ENCODE results near the gene RERE. TPM values are rescaled to one million over a fixed set of nuclear protein-coding genes. Genes with fewer than 3 reads are reported as not detected.
A peak's percentile ranks its signal among the peaks of the same experiment; 100 is the strongest.

Gene RERE
- total RNA-seq, 1 donor, result 55.0 TPM

- Histone ChIP-seq H2AFZ (ENCODE audit: low read length) (no peak overlapping the region), H3K9me3 (ENCODE audit: low read depth, low read length) (no peaks in the 10 kb centered on the region), H4K20me1 (ENCODE audit: insufficient read depth, low read length) (peaks cover 22% of the 10 kb centered on the region), H3K27me3 (ENCODE audit: insufficient read depth, low read length) (no peaks in the 10 kb centered on the region), H3K4me2 (ENCODE audit: insufficient read depth, low read length) (peak overlapping the region; percentile 58), H3K4me1 (ENCODE audit: insufficient read depth, low read length) (peaks cover 51% of the 10 kb centered on the region), H3K36me3 (ENCODE audit: insufficient read depth, low read length) (peaks cover 9% of the 10 kb centered on the region), H3K79me2 (ENCODE audit: insufficient read depth, low read length) (peaks cover 84% of the 10 kb centered on the region), H3K4me3 (ENCODE audit: insufficient read depth, low read length) (no peak overlapping the region), H3K27ac (ENCODE audit: low read depth, low read length) (peak overlapping the region; percentile 89)
- TF ChIP-seq, protein P1, sequence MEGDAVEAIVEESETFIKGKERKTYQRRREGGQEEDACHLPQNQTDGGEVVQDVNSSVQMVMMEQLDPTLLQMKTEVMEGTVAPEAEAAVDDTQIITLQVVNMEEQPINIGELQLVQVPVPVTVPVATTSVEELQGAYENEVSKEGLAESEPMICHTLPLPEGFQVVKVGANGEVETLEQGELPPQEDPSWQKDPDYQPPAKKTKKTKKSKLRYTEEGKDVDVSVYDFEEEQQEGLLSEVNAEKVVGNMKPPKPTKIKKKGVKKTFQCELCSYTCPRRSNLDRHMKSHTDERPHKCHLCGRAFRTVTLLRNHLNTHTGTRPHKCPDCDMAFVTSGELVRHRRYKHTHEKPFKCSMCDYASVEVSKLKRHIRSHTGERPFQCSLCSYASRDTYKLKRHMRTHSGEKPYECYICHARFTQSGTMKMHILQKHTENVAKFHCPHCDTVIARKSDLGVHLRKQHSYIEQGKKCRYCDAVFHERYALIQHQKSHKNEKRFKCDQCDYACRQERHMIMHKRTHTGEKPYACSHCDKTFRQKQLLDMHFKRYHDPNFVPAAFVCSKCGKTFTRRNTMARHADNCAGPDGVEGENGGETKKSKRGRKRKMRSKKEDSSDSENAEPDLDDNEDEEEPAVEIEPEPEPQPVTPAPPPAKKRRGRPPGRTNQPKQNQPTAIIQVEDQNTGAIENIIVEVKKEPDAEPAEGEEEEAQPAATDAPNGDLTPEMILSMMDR (IDR thresholded peaks at IDR 0.05; ENCODE audit: extremely low read depth, low read depth, low read length), result no peak
- no peak for DNase-seq (ENCODE audit: insufficient read length, low spot score, missing footprints)
Measured at GRCh38 chr1:8373125-8373524, 444.3 kb downstream of the RERE start.

DNA sequence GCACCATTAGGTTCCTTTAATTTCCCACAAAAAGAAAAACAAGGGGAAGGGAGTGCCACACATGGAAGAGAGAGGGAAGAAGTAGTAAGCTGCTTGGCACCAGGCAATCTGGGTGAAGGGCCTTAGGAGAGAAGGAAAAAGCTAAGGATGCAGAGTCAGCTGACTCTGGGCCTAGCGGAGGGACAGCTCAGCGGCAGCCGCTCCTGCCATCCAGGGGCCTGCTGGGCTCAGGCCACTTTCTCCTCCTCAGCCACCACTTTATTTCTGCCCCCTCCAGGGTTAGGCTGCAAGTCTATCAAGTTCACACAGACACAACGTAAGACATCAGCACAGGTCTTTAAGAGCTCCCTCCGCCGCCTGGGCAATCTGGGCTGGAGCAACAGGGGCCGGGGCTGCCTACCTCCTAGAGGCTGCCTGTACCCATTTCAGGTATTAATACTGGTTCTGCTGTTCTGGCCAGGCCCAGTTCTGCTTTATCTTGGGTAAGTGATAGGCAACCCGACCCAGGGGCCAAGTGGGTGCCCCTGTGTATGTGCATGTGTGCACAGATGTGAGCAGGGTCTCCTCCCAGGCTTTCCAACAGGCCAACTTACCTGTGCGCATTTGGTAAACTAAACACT, 446.0 kb downstream of the RERE start:
- Histone ChIP-seq H3K36me3 (ENCODE audit: insufficient read depth, low read length) (peaks cover 10% of the 10 kb centered on the region), H3K9me3 (ENCODE audit: low read depth, low read length) (no peaks in the 10 kb centered on the region), H3K4me3 (ENCODE audit: insufficient read depth, low read length) (no peak overlapping the region), H3K79me2 (ENCODE audit: insufficient read depth, low read length) (peaks cover 84% of the 10 kb centered on the region), H3K4me1 (ENCODE audit: insufficient read depth, low read length) (peaks cover 51% of the 10 kb centered on the region), H2AFZ (ENCODE audit: low read length) (no peak overlapping the region), H3K4me2 (ENCODE audit: insufficient read depth, low read length) (peak overlapping the region; percentile 18), H3K27ac (ENCODE audit: low read depth, low read length) (peak overlapping the region; percentile 89), H4K20me1 (ENCODE audit: insufficient read depth, low read length) (peaks cover 22% of the 10 kb centered on the region), H3K27me3 (ENCODE audit: insufficient read depth, low read length) (no peaks in the 10 kb centered on the region)
- no peak for DNase-seq (ENCODE audit: insufficient read length, low spot score, missing footprints)
- TF ChIP-seq, protein P1 (IDR thresholded peaks at IDR 0.05; ENCODE audit: extremely low read depth, low read depth, low read length), result no peak

DNA sequence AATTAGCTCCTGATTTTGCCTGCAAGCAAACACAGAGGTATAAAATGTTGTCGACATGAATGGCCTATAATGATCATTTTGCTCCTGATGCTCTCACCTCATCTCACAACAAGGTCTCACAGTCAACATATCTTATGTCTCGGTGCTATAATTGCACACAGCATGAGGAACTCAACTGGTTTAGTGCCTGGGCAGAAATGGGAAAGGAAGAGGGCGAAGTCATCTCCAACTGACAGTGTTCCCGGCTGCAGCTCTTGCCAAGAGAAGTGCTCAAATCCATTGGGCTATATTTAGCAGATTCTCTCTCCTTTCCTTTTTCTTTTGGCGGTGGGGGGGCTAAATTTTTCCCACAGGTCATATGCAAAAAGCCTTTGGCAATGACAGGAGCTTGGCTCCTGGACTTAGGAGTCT, 446.5 kb downstream of the RERE start:
- Histone ChIP-seq H3K4me1 (ENCODE audit: insufficient read depth, low read length) (peaks cover 51% of the 10 kb centered on the region), H3K4me3 (ENCODE audit: insufficient read depth, low read length) (no peak overlapping the region), H4K20me1 (ENCODE audit: insufficient read depth, low read length) (peaks cover 18% of the 10 kb centered on the region), H3K27ac (ENCODE audit: low read depth, low read length) (peak overlapping the region; percentile 89), H2AFZ (ENCODE audit: low read length) (no peak overlapping the region), H3K79me2 (ENCODE audit: insufficient read depth, low read length) (peaks cover 84% of the 10 kb centered on the region), H3K4me2 (ENCODE audit: insufficient read depth, low read length) (peak overlapping the region; percentile 18), H3K9me3 (ENCODE audit: low read depth, low read length) (no peaks in the 10 kb centered on the region), H3K27me3 (ENCODE audit: insufficient read depth, low read length) (no peaks in the 10 kb centered on the region), H3K36me3 (ENCODE audit: insufficient read depth, low read length) (peaks cover 16% of the 10 kb centered on the region)
- DNase-seq (ENCODE audit: insufficient read length, low spot score, missing footprints), result no peak
- TF ChIP-seq, protein P1 (IDR thresholded peaks at IDR 0.05; ENCODE audit: extremely low read depth, low read depth, low read length), result no peak

GRCh38 chr1:8370046-8370881, 447.2 kb downstream of the RERE start:
- Histone ChIP-seq H3K9me3 (ENCODE audit: low read depth, low read length) (no peaks in the 10 kb centered on the region), H3K36me3 (ENCODE audit: insufficient read depth, low read length) (peaks cover 18% of the 10 kb centered on the region), H3K4me2 (ENCODE audit: insufficient read depth, low read length) (peak overlapping the region; percentile 18), H2AFZ (ENCODE audit: low read length) (no peak overlapping the region), H3K4me1 (ENCODE audit: insufficient read depth, low read length) (peaks cover 51% of the 10 kb centered on the region), H3K79me2 (ENCODE audit: insufficient read depth, low read length) (peaks cover 87% of the 10 kb centered on the region), H4K20me1 (ENCODE audit: insufficient read depth, low read length) (peaks cover 17% of the 10 kb centered on the region), H3K27ac (ENCODE audit: low read depth, low read length) (peak overlapping the region; percentile 89), H3K4me3 (ENCODE audit: insufficient read depth, low read length) (no peak overlapping the region), H3K27me3 (ENCODE audit: insufficient read depth, low read length) (no peaks in the 10 kb centered on the region)
- DNase-seq (ENCODE audit: insufficient read length, low spot score, missing footprints), result peak; percentile 82
- TF ChIP-seq, protein P1 (IDR thresholded peaks at IDR 0.05; ENCODE audit: extremely low read depth, low read depth, low read length), result no peak

All from osteoblast (primary cell).